ENCODE measurements around the gene POLR3C. TPM values are rescaled to one million over a fixed set of nuclear protein-coding genes. Genes with fewer than 3 reads are reported as not detected.
A peak's percentile ranks its signal among the peaks of the same experiment; 100 is the strongest.

POLR3C gene
- total RNA-seq = 44.3 and 49.2 TPM in 2 replicates

- DNase-seq (ENCODE audit: low read depth) = no peak
- peak within 1 kb of the TSS; percentile 99 for H3K4me3 ChIP-seq (ENCODE audit: low read depth, low read length)
- no peak for TF ChIP-seq CTCF (conservative IDR thresholded peaks at IDR 0.05; ENCODE audit: low read depth, low read length)
These were observed at the start of gene POLR3C, which contains the start of gene RNF115 for GRCh38 chr1:145823565-145824498. Gene POLR3C, plus strand, starts transcription at chr1:145824200. Its CDS starts 1,577 bp downstream, at chr1:145825777. Gene RNF115, minus strand, starts transcription at chr1:145824095. Its CDS starts 222 bp downstream, at chr1:145823873.

- TF ChIP-seq CTCF (conservative IDR thresholded peaks at IDR 0.05; ENCODE audit: low read depth, low read length) = no peak
- H3K4me3 ChIP-seq (ENCODE audit: low read depth, low read length) = no peak overlapping the region
- DNase-seq (ENCODE audit: low read depth) = no peak
These were observed 46.4 kb upstream of the POLR3C start for GRCh38 chr1:145777357-145778145.

- DNase-seq (ENCODE audit: low read depth) = no peak
- TF ChIP-seq CTCF (conservative IDR thresholded peaks at IDR 0.05; ENCODE audit: low read depth, low read length) = no peak
- no peak overlapping the region for H3K4me3 ChIP-seq (ENCODE audit: low read depth, low read length)
These were observed 45.9 kb upstream of the POLR3C start for GRCh38 chr1:145778146-145778540.

GRCh38 chr1:145782272-145783099 lies 41.5 kb upstream of the POLR3C start:
- H3K4me3 ChIP-seq (ENCODE audit: low read depth, low read length) = no peak overlapping the region
- DNase-seq (ENCODE audit: low read depth) = peak; percentile 98
- TF ChIP-seq CTCF (conservative IDR thresholded peaks at IDR 0.05; ENCODE audit: low read depth, low read length) = no peak

GRCh38 chr1:145784409-145784808 lies 39.6 kb upstream of the POLR3C start:
- TF ChIP-seq CTCF (conservative IDR thresholded peaks at IDR 0.05; ENCODE audit: low read depth, low read length) = no peak
- no peak for DNase-seq (ENCODE audit: low read depth)
- H3K4me3 ChIP-seq (ENCODE audit: low read depth, low read length) = no peak overlapping the region

GRCh38 chr1:145785547-145785946 lies 38.5 kb upstream of the POLR3C start:
- DNase-seq (ENCODE audit: low read depth) = no peak
- H3K4me3 ChIP-seq (ENCODE audit: low read depth, low read length) = no peak overlapping the region
- TF ChIP-seq CTCF (conservative IDR thresholded peaks at IDR 0.05; ENCODE audit: low read depth, low read length) = no peak

Data from epithelial cell of proximal tubule (primary cell).